Measurements from ENCODE around the gene CNGB1.

CNGB1 gene

GRCh38 chr16:57996406-57997175, 25.7 kb upstream of the CNGB1 start:
- no peak for DNase-seq

DNA sequence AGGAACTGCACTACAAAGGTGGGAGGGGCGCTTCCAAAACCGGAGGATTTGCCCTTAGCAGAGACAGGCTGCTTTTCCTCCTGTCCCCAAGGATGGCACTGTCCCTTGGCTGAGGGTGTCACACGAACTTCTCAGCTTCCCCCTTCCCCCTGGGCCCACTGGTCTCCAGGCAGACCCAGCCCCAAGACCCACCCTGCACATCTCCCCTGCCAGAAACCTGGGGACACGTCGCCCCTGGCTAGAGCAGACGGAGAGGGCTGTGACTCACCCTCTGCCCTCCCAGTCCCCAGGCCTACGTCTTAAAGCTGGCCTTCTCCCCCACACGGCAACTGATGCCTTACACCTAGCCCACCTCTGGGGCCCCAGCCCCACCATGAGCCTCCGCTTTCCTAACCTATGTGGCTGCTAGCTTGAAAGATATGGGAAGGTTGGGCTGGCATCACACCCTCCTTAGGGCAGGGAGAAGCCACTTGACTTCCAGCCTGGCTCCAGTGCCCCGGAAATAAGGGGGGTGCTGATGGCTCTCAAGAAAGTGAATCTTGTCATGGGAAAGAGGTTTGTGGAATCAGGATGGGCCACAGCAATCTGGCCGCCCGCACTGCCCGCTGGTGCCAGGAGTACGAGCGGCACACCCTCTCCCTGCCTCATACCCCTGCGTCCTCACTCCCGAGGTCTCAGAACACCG, 24.9 kb upstream of the CNGB1 start:
- DNase-seq = no peak

- DNase-seq = peak; percentile 79
Measured at GRCh38 chr16:57994778-57995177, 23.9 kb upstream of the CNGB1 start.

GRCh38 chr16:57994361-57994760, 23.4 kb upstream of the CNGB1 start:
- no peak for DNase-seq

GRCh38 chr16:57993897-57994296, 23.0 kb upstream of the CNGB1 start:
- no peak for DNase-seq

- no peak for DNase-seq
Measured at GRCh38 chr16:57993438-57993837, 22.5 kb upstream of the CNGB1 start.

DNA sequence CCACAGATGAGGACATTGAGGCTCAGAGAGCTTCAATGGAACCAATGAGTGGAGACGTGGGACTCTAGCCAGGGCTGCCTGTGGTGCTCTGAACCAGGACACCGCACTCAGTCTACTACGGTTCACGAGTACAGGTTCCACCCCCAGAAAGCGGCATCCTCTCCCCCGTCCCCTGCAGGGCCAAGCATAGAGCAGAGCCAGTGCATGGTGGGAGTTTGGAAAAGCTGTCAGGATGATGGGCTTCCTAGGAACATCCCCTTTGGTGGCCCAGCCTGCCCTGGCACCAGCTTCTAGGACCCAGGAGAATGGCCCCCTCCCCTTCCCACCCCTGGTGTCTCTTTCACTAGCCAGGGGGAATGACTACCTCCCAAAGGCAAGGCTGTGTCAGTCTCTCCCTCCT, 21.2 kb upstream of the CNGB1 start:
- no peak for DNase-seq

GRCh38 chr16:57991551-57992059, 20.7 kb upstream of the CNGB1 start:
- no peak for DNase-seq

GRCh38 chr16:57988929-57989328, 18.0 kb upstream of the CNGB1 start:
- DNase-seq = no peak

- DNase-seq = no peak
Measured at GRCh38 chr16:57987441-57988177, 16.7 kb upstream of the CNGB1 start.

DNA sequence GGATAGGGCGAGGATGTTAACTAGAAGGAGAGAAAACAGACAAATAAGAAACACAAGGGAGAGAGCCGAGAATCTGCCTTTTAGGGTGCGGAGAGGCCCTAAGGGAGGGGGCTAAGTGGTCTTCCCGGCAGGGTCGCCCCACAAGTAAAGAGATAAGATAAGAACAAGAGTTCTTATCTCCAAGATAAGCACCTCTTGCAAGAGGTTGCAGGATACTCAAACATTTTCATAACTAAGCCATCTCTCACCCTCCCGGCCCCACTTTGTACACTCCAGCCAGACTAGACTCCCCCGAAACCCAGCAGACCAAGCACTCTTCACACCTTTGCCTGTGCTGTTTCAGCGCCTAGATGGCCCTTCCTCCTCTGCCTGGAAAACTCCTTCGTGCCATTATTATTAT, 15.3 kb upstream of the CNGB1 start:
- DNase-seq = no peak

- DNase-seq = no peak
Measured at GRCh38 chr16:57985204-57986181, 14.6 kb upstream of the CNGB1 start.

GRCh38 chr16:57984443-57985203, 13.7 kb upstream of the CNGB1 start:
- DNase-seq = peak; percentile 83

DNA sequence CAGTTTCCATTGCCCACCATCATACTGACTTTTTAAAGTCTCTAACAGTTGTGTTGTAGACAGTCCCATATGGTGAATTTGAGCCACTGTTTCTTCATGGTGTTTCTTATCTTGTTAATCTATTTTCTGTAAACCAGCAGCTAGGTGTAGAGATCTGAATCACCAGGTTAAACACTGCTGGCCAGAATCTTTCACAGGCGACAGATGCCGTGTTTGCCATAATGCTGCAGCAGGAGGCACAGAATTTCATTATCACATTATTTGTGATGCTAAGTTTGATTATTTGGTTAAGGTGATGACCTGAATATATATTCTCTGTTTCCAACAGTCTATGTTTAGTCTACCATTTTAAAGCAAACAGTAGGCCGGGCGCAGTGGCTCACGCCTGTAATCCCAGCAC, 11.5 kb upstream of the CNGB1 start:
- DNase-seq = no peak

- no peak for DNase-seq
Measured at GRCh38 chr16:57981636-57982035, 10.7 kb upstream of the CNGB1 start.

DNA sequence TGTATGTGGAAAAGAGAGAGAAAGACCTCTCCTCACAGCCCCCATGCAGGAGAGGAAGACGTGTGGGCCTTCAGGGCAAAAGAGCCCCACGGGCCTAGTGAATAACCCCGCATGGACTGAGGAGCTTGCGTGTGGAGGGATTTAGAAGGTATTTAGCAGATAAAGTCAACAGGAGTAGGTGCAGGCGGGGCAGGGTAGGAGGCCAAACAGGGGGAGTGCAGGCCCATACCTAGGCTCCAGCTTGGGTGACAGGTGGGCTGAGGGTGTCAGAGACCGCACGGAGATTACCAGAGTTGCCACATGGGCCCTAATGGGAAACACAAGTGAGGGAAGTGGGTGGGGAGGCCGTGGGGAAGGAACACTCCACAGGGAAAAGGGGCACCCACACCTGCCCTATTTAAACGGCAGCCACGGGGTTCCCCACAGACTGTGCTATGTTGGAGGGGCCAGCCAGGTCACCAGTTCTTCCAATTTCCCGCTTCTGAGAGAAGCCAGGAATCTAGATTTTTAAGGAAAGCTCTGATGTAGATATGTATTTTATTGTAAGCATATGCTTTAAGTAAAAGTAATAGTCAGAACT, 8.2 kb upstream of the CNGB1 start:
- no peak for DNase-seq

- peak; percentile 18 for DNase-seq
Measured at GRCh38 chr16:57978070-57978465, 7.1 kb upstream of the CNGB1 start.

- DNase-seq = peak; percentile 27
Measured at GRCh38 chr16:57977418-57978069, 6.6 kb upstream of the CNGB1 start.

- DNase-seq = peak; percentile 90
Measured at GRCh38 chr16:57976331-57976796, 5.4 kb upstream of the CNGB1 start.

DNA sequence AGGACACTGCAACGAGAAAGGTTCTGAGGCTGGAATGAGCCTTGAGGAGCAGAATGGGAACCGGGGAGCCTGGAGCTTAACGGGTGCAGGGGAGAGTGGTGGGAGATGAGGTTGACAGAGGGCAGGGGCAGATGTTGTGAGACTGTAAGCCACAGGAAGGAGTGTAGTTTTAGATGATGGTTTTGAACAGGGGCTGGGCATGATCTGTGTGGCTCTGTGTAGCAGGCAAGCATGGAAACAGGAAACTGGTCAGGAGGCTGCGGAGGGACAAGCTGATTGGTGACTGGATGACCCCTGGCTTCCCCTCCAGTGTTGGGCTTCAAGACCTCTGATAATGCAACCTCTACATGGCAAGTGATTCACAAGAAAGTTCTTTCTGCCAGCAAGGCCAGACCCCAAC, 1.4 kb upstream of the CNGB1 start:
- no peak for DNase-seq

DNA sequence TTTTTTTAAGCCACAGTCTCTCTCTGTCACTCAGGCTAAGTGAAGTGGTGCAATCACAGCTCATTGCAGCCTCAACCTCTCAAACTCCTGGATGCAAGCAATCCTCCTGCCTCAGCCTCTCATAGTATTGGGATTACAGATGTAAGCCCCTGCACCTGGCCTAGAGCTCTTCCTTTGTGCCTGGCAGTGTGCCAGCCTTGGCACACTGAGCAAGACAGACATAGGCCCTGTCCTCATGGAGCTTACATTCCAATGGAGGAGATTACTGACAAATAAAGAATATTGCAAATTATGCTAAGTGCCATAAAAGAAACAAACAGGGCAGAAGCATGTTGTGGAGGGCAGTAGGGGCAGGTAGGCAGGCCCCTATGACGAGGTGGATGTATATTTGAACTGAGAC, 920 bp upstream of the CNGB1 start:
- no peak for DNase-seq
